Sigmoid colon (tissue), 4 donors: ENCODE results near the gene MRPS27.

Source experiments
- EP300 ChIP-seq, 4 donors: sonication (generic); formaldehyde crosslinking; IDR thresholded peaks; one replicate each; pipeline ENCODE4 v1.6.1; 2017; ENCODE audit warnings: antibody characterized with exemption in 4 of 4
- POLR2A ChIP-seq, 2 donors: fragments of 450-650 bp; IDR thresholded peaks; one replicate each; pipeline ENCODE4 v1.6.1; 2016; ENCODE audit warnings: antibody characterized with exemption in 2 of 2, mild to moderate bottlenecking in 2 of 2, moderate library complexity in 2 of 2
- POLR2AphosphoS5 ChIP-seq, 4 donors: sonication (generic); formaldehyde crosslinking; IDR thresholded peaks; one replicate each; pipeline ENCODE4 v1.6.1; 2017; ENCODE audit warnings: antibody characterized with exemption in 4 of 4
- TF ChIP-seq, protein P1 (sequence below), 4 experiments: fragments of 450-650 bp in 3 of 4; fragments of 200-600 bp in 1 of 4; IDR thresholded peaks; one replicate each; pipeline ENCODE4 v1.5.1; 2016 to 2019; ENCODE audit warnings: antibody characterized with exemption in 4 of 4, mild to moderate bottlenecking in 3 of 4, moderate library complexity in 2 of 4

GRCh38 chr5:72214168-72214567 lies 105.9 kb downstream of the MRPS27 start:
- TF ChIP-seq, protein P1, sequence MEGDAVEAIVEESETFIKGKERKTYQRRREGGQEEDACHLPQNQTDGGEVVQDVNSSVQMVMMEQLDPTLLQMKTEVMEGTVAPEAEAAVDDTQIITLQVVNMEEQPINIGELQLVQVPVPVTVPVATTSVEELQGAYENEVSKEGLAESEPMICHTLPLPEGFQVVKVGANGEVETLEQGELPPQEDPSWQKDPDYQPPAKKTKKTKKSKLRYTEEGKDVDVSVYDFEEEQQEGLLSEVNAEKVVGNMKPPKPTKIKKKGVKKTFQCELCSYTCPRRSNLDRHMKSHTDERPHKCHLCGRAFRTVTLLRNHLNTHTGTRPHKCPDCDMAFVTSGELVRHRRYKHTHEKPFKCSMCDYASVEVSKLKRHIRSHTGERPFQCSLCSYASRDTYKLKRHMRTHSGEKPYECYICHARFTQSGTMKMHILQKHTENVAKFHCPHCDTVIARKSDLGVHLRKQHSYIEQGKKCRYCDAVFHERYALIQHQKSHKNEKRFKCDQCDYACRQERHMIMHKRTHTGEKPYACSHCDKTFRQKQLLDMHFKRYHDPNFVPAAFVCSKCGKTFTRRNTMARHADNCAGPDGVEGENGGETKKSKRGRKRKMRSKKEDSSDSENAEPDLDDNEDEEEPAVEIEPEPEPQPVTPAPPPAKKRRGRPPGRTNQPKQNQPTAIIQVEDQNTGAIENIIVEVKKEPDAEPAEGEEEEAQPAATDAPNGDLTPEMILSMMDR (IDR thresholded peaks at IDR 0.05), result no peak
- TF ChIP-seq POLR2A (IDR thresholded peaks at IDR 0.05), result no peak
- TF ChIP-seq EP300 (IDR thresholded peaks at IDR 0.05), result no peak
- no peak for TF ChIP-seq POLR2AphosphoS5 (IDR thresholded peaks at IDR 0.05)
